ENCODE results near the gene AMBRA1.

DNA sequence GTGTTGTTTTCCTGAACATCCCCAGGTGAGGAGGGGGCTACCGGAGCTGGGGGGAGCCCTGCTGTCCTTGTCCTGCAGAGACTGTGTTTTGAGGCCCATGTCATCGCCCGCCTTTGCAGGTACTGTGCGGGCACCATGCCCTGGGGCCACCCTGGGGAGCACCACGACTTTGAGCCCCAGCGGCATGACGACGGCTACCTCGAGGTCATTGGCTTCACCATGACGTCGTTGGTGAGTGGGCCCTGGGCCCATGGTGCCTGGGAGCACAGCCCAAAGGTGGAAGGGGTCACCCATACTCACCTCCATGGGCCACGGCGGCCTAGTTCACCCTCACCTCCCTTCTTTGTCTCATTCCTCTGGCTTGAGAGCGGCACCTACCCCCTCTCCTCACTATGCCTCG lies 219.0 kb downstream of the AMBRA1 start:
- TF ChIP-seq CTCF (IDR thresholded peaks at IDR 0.05; ENCODE audit: control extremely low read depth in 1 of 3, insufficient read depth in 1 of 3, low read depth in 1 of 3, low read length in 3 of 3) (no peak), POLR2A (IDR thresholded peaks at IDR 0.05; ENCODE audit: control extremely low read depth in 1 of 2, low read depth in 2 of 2, low read length in 2 of 2) (no peak), SIX5 (IDR thresholded peaks at IDR 0.05; ENCODE audit: low read depth, low read length) (no peak), CREB1 (IDR thresholded peaks at IDR 0.05) (no peak), ZNF274 (IDR thresholded peaks at IDR 0.05; ENCODE audit: borderline replicate concordance, extremely low read depth, low read length) (no peak), EP300 (IDR thresholded peaks at IDR 0.05; ENCODE audit: borderline replicate concordance in 1 of 2, low read depth in 2 of 2, low read length in 2 of 2) (no peak), JUN (IDR thresholded peaks at IDR 0.05; ENCODE audit: low read depth, low read length) (no peak), POLR2AphosphoS5 (IDR thresholded peaks at IDR 0.05; ENCODE audit: low read depth, low read length) (no peak), TAF7 (optimal IDR thresholded peaks at IDR 0.05; ENCODE audit: borderline replicate concordance, low read depth, low read length) (no peak), JUND (IDR thresholded peaks at IDR 0.05; ENCODE audit: low read length) (no peak), ASH2L (IDR thresholded peaks at IDR 0.05; ENCODE audit: low read length) (no peak), TCF12 (IDR thresholded peaks at IDR 0.05; ENCODE audit: low read depth, low read length) (no peak), EZH2 (IDR thresholded peaks at IDR 0.05; ENCODE audit: low read depth, low read length, severe bottlenecking) (no peak)
- TF ChIP-seq, protein P1, sequence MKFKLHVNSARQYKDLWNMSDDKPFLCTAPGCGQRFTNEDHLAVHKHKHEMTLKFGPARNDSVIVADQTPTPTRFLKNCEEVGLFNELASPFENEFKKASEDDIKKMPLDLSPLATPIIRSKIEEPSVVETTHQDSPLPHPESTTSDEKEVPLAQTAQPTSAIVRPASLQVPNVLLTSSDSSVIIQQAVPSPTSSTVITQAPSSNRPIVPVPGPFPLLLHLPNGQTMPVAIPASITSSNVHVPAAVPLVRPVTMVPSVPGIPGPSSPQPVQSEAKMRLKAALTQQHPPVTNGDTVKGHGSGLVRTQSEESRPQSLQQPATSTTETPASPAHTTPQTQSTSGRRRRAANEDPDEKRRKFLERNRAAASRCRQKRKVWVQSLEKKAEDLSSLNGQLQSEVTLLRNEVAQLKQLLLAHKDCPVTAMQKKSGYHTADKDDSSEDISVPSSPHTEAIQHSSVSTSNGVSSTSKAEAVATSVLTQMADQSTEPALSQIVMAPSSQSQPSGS (IDR thresholded peaks at IDR 0.05; ENCODE audit: low read length), result no peak

Measured in H1 (cell line).